ENCODE results near the gene ANKRD52. TPM values are rescaled to one million over a fixed set of nuclear protein-coding genes. Genes with fewer than 3 reads are reported as not detected.

ANKRD52 gene
- total RNA-seq, 1 experiment from 2014 or later: 56.6 TPM

DNA sequence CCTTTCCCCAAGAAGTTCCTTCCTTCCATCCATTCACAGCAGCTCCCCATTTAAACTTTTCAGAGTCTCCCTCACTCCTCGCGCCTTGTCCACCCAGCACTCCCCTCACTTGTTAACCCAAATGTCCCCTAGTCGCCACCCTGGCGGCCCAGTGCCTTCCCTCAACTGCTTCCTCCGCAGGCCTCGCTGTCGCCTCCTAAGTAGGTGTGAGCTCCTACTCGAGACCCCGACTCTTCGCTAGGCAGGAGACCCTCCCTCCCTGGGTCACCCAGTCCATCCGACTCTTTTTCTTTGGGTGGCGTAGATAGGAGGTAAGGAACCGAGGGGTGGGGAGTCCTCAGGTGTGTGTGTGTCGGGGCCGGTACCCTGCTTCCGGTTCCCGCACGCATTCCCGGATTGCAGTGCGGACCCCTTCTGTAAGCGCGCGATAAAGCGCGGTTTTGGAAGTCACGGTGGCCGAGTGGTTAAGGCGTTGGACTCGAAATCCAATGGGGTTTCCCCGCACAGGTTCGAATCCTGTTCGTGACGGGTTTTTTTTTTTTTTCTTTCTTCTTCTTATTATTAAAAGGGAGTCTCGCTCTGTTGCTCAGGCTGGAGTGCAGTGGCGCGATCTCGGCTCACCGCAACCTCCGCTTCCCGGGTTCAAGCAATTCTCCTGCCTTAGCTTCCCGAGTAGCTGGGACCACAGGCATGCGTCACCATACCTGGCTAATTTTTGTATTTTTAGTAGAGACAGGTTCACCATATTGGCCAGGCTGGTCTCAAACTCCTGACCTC lies 68.1 kb downstream of the ANKRD52 start:
- H4K20me1 ChIP-seq (ENCODE audit: insufficient read depth): no peaks in the 10 kb centered on the region
- peak overlapping the region; percentile 84 for H3K27ac ChIP-seq (ENCODE audit: low read depth, low read length)
- DNase-seq (ENCODE audit: low read depth, low spot score) (peak; percentile 90), ATAC-seq (peak; percentile 63)
- no peaks in the 10 kb centered on the region for H3K9me2 ChIP-seq (ENCODE audit: insufficient read depth)
- peak overlapping the region; percentile 84 for H3K4me2 ChIP-seq (ENCODE audit: low read length)
- H2AFZ ChIP-seq (ENCODE audit: low read depth, low read length, poor library complexity, severe bottlenecking): peak overlapping the region; percentile 86
- peak; percentile 92; the same call in 1 of the 2 replicates for TF ChIP-seq ATF3 (IDR thresholded peaks at IDR 0.05)
- TF ChIP-seq YY1 (IDR thresholded peaks at IDR 0.05; ENCODE audit: extremely low read depth, insufficient replicate concordance, low read depth, low read length): peak; percentile 64
- peak; percentile 45 for TF ChIP-seq POLR2A (IDR thresholded peaks at IDR 0.05; ENCODE audit: borderline replicate concordance, extremely low read depth, insufficient read depth, insufficient read length)
- TF ChIP-seq ZFX (IDR thresholded peaks at IDR 0.05): peak; percentile 39; the same call in 1 of the 2 replicates
- no peak for TF ChIP-seq SRF (IDR thresholded peaks at IDR 0.05; ENCODE audit: low read depth)
- TF ChIP-seq SP1 (IDR thresholded peaks at IDR 0.05; ENCODE audit: low read depth): no peak; the same call in 1 of the 2 replicates
- peak; percentile 60 for TF ChIP-seq MAX (IDR thresholded peaks at IDR 0.05)
- TF ChIP-seq, protein P1, sequence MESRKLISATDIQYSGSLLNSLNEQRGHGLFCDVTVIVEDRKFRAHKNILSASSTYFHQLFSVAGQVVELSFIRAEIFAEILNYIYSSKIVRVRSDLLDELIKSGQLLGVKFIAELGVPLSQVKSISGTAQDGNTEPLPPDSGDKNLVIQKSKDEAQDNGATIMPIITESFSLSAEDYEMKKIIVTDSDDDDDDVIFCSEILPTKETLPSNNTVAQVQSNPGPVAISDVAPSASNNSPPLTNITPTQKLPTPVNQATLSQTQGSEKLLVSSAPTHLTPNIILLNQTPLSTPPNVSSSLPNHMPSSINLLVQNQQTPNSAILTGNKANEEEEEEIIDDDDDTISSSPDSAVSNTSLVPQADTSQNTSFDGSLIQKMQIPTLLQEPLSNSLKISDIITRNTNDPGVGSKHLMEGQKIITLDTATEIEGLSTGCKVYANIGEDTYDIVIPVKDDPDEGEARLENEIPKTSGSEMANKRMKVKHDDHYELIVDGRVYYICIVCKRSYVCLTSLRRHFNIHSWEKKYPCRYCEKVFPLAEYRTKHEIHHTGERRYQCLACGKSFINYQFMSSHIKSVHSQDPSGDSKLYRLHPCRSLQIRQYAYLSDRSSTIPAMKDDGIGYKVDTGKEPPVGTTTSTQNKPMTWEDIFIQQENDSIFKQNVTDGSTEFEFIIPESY (IDR thresholded peaks at IDR 0.05; ENCODE audit: extremely low read depth, insufficient replicate concordance, low read length): peak; percentile 66
- peak; percentile 83 for TF ChIP-seq CBX3 (IDR thresholded peaks at IDR 0.05; ENCODE audit: low read depth)
- intact Hi-C loops (cut with micrococcal nuclease): loop anchor here (1.0 to 5.0 kb wide), 4 partner anchors 71 to 402 kb away; no protein-coding TSS in a partner anchor
- no peaks in the 10 kb centered on the region for H3K9me3 ChIP-seq (ENCODE audit: control insufficient read depth in 1 of 2, insufficient read depth in 1 of 2, low read depth in 1 of 2, low read length in 2 of 2)
- peak overlapping the region; percentile 75 to 86 for H3K4me3 ChIP-seq (replicated peaks in 1 of 2; ENCODE audit: low read depth in 1 of 2, low read length in 2 of 2)
- H3K27me3 ChIP-seq (ENCODE audit: insufficient read depth, low read length): no peaks in the 10 kb centered on the region
- ChIA-PET CTCF (interaction anchor here (0.7 to 3.3 kb wide), 23 partner anchors 9 to 461 kb away, joined by 3 to 29 read pairs (median 4); partner anchors contain the start of genes ANKRD52, CD63, COQ10A and ESYT1), RAD21 (ENCODE audit: low non-redundant PET in 1 of 2, low total read pairs in 2 of 2, uncharacterized antibody in 2 of 2, unreplicated experiment in 2 of 2) (interaction anchor here (0.7 to 1.2 kb wide), 6 partner anchors 18 to 170 kb away, joined by 4 to 8 read pairs (median 6); partner anchors contain the start of genes ESYT1 (in 1 of the 2) and ZC3H10 (in 1 of the 2)), POLR2A (interaction anchor here (0.5 to 2.7 kb wide), 13 partner anchors 10 to 1862 kb away, joined by 3 to 17 read pairs (median 3); partner anchors contain the start of genes ESYT1, MYL6B, RNF41 and ZC3H10)
- H3K79me2 ChIP-seq (ENCODE audit: insufficient read depth, low read length): peaks cover 33% of the 10 kb centered on the region
- TSS peak; percentile 65 for BruUV-seq (replicated peaks)
- peaks cover 17 to 27% of the 10 kb centered on the region in 2 experiments for H3K4me1 ChIP-seq (ENCODE audit: control insufficient read depth in 1 of 2, insufficient read depth in 2 of 2, low read length in 2 of 2)
- peak overlapping the region; percentile 70 for H3K9ac ChIP-seq (ENCODE audit: low read length)
- H3K36me3 ChIP-seq (ENCODE audit: control insufficient read depth in 1 of 2, insufficient read depth in 2 of 2, low read length in 2 of 2): peaks cover 6 to 12% of the 10 kb centered on the region in 2 experiments; a peak in 3 of 4 replicates

All from HCT116 (cell line).